Glomerular endothelial cell (primary cell): Measurements from ENCODE around the gene SHANK1. TPM values are rescaled to one million over a fixed set of nuclear protein-coding genes. Genes with fewer than 3 reads are reported as not detected.

ENCODE experiments used
- DNase-seq: peaks from one replicate; pipeline ENCODE4 v3.0.0-alpha.2; 2011; ENCODE audit warnings: low read depth, low spot score; ENCODE audit errors: extremely low read depth
- total RNA-seq: library from RNA; depleted of rRNA; stranded (reverse); fragments of >200 nt; gene quantifications from 2 replicates; pipeline ENCODE4 v1.2.3, GENCODE V29; 2015

SHANK1 gene
- total RNA-seq, 1 donor from 2014 or later = 1.2 TPM

DNA sequence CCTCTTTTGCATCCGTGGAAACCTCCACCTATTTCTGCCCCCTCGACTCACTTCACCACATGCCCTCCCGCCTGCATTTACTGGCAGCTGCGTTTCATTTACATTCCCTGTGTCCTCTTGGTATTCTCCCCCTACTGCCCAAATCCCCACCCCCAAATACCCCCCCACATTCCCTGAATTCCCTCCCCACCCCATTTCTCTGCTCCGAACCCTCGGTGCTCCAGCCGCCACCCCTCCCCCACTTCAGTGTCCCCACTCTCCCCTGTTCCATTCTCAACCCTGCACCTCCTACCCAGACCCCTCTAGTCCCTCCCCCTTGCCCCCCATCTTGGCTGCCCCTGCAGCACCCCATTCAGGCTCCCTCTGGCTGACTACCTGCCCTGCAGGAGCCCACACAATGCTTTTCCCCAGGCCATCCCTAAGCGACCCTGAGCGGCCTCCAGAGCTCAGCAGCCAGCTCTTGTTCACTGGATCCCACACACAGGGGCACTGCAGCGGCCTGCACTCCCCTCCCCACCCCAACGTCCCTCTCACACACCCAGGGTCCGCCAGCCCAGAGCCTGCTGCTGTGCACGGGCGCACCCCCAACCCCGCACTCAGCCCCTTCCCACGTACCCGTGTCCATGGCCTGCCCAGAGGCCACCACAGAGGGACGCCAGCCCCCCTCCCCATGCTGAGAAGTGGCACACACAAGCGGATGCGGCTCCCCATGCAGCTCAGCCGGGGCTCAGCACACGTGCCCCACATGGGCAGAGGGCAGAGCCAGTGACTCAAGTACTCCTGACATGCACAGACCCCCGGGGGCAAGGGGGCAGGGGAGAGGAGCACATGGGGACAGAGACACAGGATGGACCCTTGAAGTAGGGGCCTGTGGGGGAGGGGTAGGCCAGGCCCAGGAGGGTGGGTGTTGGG, 26.3 kb downstream of the SHANK1 start:
- DNase-seq = no peak

DNA sequence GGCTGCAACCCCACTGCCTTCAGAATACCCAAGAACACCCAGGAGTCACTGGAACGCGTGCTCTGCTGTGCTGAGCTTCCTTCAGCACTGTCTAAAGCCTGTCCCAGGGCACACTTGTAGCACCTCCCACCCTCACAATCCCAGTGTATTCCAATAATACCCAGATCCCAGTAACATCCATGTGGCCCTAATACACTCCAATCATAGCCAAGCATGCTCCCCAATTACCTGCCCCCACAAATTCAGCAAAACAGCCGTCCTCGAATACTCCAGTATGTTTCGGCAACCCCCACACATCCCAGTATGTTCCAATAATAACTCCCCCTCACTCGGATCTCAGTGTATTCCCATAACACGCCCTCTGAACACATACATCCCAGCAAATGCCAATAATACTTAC, 29.2 kb downstream of the SHANK1 start:
- DNase-seq = no peak

DNA sequence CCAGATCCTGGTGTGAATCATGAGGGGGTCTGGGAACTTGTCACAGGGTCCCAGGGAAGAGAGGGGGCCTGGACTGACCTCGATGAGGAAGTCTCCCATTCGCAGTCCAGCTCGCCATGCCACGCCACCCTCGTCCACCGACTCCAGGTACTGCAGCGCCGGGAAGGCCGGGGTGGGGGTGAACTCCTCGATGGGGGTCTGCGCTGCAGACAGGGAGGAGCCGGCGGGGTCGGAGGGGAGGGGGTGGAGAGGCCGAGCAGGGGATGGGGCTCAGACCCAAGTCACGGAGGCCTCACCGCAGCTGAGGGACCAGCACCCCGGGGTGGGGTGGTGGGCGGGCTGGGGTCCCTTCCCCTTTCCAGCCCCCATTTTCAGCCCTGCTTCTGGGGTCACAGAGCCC, 30.8 kb downstream of the SHANK1 start:
- DNase-seq = no peak

DNA sequence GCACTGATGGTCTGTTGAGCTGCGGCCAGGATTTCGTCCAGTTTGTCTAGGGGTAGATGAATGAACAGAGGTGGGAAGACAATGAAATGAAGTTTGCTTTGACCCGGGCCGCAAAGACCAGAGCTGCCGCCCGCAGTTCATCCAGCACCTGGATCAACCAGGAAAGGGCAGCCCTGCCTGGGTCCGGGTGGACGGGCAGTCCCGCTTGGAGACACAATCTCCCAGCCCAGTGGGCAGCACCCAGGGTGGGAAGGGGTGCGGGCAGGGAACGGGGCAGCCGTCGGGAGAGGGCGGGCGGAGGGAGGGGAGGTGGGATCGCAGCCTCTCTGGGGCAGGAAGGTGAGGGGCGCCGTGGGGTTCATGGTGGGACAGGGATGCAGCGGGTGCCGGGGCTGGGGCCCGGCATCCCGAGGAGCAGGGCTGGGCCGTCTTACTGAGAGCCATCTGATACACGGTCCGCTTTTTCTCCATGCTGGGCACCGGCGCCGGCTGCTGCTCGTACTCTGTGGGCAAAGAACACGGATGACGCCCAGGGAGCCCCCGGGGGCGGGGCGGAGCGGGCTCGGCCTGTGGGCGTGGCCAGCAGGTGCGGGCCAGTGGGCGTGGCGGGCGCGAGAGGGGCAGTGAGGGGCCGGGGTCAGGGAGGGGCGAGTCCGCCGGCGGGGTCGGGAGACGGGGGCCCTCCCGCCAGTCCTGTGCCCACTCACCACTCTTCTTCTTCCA, 33.1 kb downstream of the SHANK1 start:
- no peak for DNase-seq

DNA sequence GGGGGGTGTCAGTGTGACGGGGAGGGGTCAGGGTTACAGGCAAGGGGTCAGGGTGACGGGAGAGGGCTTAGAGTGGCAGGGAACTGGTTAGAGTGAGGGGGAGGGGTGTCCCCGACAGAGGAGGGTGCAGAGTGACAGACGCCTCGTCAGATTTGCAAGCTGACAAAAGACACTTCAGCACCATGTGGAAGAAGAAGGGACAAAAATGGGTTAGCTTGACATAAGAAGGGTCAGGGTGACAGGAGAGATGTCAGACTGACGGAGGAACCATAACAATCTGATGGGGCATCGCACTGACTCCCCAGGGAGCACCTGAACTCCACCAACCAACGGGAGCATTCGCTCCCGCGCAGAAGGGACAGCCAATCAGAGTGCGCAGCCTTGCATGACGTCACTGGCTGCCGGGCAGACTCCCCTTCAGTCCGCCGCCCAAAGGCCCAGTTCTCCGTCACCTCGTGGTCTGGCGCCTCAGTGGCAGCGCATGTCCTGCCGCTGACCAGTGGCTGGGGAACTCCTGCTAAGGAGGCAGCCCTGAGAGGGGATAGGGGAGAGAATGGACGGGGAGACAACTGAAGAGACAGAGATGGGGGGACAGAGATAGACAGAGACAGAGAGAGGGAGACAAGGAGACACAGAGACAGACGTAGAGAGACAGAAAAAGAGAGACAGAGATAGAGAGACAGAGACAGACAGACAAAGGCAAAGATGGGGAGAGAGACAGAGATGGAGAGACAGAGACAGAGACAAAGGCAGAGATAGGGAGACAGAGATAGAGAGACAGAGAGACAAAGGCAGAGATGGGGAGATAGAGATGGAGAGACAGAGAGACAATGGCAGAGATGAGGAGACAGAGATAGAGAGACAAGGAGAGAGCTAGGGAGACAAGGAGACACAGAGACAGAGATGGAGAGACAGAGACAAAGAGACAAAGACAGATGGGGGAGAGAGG, 40.2 kb downstream of the SHANK1 start:
- DNase-seq = no peak

DNA sequence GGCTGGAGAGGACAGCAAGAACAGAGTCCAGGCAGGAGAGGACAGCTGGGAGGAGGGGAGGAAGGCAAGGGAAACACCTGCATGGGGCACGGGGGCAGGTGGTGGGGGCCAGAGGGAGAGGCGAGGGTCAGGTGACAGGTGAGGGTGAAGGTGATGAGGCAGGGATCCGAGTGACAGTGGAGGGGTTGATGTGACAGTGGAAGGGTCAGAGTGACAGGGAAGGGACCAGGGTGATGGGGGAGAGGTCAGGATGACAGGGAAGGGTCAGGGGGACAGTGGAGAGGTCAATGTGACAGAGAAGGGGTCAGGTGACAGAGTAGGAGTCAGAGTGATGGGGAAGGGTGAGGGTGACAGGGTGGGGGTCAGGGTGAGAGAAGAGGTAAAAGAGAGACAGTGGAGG, 41.3 kb downstream of the SHANK1 start:
- no peak for DNase-seq

DNA sequence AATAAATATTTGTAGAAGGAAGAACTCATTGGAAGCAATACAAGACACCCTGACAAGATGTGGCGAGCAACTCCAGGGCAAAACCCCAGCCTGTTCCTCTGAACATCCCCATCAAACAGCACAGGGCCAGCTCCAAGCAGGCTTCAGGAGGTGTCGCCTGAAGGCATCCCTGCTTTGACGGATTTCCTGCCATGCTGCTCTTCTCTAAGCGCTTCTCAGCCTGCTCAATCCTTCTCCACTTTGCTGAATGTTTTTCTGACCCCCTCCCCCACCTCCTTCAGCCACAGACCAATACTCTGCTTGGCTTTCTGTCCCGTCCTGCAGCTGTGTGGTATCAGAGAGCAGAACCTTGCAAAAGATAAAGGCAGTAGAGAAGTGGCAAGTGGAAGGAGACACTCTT, 42.0 kb downstream of the SHANK1 start:
- no peak for DNase-seq

DNA sequence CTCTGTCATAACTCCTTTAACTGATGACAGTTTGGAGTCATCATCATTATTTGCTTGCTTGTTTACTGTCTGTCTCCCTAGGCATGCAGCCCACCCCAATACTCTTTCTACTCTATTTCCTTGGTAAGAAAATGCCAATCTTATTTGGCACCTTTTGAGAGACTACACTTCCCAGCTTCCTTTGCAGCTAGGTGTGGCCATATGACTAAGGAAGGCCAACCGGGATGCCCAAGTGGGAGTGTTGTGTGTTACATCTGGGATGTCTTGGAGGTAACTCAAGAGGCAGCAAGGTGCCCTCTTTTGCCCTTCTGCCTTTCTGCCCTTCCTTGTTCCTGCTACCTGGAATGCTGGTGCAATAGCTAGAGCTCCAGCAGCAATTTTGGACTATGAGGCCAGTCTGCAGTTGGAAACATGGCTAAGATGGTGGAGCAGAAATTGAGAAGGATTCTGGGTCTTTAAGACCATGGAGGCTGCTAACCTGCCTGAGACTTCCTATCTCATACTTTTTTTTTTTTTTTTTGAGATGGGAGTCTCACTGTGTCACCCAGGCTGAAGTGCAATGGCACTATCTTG, 42.9 kb downstream of the SHANK1 start:
- no peak for DNase-seq

DNA sequence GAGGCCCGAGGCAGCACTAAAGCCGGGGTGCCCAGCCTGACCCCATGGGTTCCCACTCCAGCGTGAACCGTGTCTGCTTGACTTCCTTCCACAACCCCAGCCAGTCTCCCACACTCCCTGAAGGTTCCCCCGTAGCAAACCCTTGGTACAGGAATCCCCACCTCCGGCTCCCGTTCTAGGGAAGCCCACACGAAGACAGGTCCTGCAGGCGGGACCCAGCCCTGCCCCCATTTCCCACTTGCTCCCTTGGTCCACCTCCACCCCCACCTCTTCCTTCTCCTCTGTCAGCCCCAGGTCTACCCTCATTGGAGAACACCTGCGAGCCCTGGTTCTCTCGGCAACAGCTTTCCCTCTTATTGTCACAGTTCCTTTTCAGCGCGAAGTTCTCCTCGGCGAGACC, 46.5 kb downstream of the SHANK1 start:
- DNase-seq = no peak

DNA sequence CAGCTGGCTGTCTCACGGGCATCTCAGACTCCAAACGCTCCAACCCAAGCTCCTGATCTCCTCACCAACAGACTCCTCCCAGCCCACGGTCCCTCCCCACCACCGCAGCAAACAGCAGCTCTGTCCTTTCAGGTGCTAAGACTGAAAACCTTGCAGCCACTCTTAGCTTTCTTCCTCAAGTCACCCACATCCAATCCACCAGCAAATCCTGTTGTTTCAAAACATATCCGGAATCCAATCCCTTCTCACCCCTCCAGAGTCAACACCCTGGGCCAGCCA, 49.6 kb downstream of the SHANK1 start:
- no peak for DNase-seq

DNA sequence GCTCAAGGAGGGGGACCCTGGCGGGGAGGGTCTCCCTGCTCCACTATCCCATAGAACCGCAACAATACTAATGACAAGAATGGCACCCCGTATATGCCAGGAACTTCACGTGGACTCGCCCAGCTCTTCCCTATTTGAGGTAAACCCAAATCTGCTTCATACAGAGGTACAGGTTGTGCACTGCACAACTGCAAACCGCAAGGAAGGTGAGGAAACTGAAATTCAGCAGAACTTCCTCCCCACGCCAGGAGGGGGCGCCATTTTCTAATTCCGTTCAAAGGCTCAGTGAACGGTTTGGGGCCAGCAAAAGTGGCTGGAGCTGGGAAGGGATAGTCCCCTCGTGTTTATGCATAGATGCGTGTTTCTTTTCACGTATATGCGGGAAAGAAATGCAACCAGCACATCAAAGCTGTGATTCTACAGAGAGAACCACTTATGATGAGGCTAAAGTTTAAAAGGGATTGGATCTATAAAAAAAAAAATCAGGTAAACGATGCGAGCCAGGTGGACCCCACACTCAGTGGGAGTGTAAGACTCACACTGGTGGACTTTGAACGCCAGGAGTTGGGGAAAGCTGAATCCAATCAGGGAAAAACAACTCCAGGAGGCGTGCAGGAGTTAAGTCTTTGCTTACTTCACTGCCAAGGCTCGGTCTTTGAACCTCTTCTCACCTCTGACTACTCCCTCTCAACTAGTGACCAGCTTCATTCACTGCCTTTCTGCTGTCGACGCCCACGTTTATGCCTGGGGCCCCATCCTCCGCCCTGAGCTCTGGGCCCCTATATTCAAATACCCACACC, 50.1 kb downstream of the SHANK1 start:
- no peak for DNase-seq

DNA sequence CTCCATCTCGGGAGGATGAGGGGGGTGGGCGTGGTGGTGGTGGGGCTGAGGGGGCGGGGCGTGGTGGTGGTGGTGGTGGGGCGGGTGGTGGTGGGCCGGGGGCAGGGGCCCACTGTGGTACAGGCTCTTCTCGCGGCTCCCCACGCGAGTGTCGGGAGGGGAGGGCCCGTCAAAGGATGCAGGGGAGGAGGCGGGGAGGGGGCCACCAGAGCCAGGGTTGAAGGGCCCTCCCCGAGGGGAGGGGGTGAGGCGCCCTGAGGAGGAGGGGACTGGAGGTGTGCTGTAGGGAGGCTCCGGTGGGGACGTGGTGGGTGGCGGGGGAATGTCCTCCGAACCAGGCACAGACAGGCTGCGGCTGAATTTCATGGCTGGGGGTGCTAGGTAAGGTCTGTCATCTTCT, 50.7 kb downstream of the SHANK1 start:
- DNase-seq = no peak

DNA sequence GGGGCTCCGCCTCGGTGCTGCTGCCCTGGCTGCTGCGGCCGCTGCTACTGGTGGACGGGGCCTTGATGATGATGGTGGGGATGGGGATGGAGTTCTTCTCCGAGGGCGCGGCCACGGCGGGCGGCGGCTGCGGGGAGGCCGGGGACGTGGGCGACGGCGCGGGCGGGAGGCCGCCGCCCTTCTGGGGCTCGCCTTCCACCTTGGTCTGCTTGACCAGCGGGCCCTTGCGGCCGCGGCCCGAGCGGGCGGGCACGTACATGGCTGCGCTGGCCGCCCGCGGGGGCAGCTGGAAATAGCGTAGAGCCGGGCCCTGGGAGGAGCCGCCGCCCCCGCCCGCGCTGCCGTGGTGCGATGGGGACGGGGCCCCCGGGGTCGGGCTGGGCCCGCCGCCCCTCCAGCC, 51.2 kb downstream of the SHANK1 start:
- no peak for DNase-seq

DNA sequence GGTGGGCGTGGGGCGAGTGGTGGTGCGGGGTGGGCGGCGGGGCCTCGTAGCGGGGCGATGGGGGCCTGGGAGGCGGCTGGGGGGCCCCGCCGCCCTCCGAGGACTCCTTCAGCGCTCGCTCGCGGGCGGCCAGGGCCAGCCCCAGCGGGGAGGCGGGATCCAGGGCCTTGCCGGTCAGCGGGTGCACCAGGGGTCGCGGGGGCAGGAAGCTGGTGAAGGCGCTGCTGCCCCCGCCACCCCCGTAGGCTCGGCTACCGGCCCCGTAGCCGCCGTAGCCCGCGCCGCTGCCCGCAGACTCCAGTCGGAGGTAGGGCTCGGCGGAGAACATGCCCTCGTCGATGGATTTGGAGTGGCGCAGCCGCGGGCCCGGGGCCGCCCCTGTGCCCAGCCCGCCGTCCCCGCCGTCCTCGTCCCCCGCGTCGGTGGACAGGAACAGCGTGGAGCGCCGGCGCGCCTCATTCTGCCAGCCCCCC, 51.8 kb downstream of the SHANK1 start:
- no peak for DNase-seq

DNA sequence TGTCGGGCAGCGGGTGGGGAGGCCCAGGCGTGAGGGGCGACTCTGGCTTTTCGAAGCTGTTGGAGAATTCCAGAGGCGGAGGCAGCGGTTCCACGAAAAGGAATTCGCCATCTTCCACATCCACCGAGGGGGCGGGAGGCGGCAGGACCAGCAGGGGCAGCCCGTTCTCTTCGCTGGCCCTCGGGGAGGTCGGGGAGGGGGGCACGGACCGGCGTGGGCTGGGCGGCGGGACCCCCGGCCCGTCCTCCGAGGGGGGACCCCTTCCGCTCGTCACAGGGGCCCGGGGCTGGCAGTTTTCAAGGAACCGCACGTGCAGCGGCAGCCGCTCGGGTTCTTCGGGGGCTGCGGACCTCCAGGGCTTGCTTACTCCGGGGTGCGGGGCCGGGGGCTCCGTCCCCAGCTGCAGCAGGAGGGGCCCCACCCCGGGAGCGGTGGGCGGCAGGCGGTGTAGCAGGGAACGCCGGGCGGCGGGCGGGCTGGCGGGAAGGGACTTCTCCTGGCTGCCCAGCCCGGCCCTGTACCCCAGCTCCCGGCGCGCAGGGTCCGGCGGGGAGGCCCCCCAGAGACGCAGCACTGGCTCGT, 52.3 kb downstream of the SHANK1 start:
- no peak for DNase-seq

DNA sequence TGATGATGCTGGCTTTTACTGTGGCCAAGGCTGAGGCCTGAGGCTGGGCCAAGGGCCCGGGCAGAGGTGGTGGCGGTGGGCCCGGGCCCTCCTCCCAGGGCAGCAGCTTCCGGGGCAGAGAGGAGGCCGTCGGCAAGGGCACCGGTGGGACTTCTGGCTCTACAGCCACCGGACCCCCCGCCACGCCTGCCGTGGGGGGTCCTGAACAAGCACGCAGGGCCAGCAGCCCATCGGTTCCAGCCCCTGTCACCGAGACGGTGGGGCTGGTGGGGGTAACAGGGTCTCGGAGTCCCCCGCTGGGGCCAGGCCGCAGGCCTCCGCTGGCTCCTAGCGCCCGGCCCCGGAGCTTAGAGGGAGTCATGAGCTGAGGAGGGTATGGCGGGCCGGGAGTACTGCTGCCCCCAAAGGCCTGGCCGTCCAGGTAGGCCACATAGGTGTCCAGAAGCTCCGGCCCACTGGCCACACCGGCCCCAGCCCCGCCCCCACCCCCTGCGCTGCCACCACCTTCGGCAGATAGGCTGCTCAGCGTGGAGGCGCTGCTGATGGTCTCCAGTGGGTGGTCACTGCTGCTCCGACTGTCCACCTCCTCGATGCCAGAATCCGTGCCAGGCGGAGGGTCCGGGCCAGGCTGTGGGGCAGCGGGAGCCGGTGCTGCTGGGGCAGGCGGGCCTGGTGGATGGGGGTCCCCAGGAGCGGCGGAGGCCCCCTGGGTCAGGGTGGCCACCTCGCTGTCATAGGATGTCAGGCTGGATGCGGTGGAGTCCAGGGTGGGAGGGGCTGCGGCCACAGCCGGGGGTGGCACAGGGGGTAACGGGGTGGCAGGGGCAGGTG, 53.0 kb downstream of the SHANK1 start:
- no peak for DNase-seq

DNA sequence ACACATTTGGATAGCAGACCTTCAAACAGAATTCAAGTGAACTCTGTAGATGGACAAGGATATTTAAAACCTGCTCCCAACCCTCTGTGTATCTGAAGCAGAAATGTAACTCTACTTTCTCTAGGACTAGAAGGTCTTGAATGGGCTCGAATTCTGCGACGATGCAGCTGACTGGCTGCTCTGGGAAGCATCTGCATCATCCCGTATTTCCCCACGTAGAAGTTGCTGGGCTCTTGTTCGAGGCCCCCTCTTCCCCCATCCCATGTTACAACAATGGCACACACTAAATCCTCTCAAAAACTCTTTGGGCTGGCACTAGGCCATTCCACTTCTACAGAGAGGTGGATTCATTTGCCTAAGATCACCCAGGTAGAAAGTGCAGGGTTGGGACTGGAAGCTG, 55.4 kb downstream of the SHANK1 start:
- no peak for DNase-seq

DNA sequence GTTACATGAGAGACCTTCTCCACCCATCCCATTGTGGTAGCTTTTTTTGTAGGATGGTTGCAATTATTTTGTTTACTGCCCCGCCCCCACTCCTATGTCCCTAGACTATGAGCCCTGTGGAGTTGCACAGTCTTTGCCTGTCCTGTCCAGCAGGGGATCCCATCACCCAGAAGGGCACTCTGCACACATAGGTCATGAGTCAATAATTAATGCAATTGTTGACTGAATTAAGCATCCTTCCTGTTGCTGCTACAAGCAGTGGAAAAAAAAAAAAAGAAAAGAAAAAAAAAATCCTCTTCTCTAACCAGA, 56.2 kb downstream of the SHANK1 start:
- DNase-seq = no peak
